Mesenchymal stem cell (in vitro differentiated cells and primary cell): ENCODE results near the gene BPIFB1.

Source experiments
- DNase-seq: peaks from one replicate; pipeline ENCODE4 v3.0.0-alpha.2; 2013
- H2AFZ ChIP-seq: one replicate; pipeline ENCODE4 v1.6.1; 2013; ENCODE audit warnings: low read depth, mild to moderate bottlenecking, control low read depth, inconsistent platforms, low read length, moderate library complexity
- H2AK5ac ChIP-seq: 2 replicates; pipeline ENCODE4 v1.6.1; 2013; ENCODE audit warnings: low read length, moderate library complexity, mild to moderate bottlenecking, inconsistent platforms; ENCODE audit not compliant: severe bottlenecking
- H2BK120ac ChIP-seq: one replicate; pipeline ENCODE4 v1.6.1; 2013; ENCODE audit warnings: low read depth, mild to moderate bottlenecking, inconsistent platforms, low read length, moderate library complexity
- H2BK12ac ChIP-seq, 2 experiments: one replicate each; pipeline ENCODE4 v1.6.1; 2013; ENCODE audit warnings: inconsistent platforms in 2 of 2, low read length in 2 of 2, mild to moderate bottlenecking in 2 of 2, moderate library complexity in 2 of 2, control low read depth in 1 of 2
- H2BK15ac ChIP-seq: one replicate; pipeline ENCODE4 v1.6.1; 2013; ENCODE audit warnings: mild to moderate bottlenecking, low read depth, inconsistent platforms; ENCODE audit not compliant: poor library complexity, severe bottlenecking
- H2BK5ac ChIP-seq: 2 replicates; pipeline ENCODE4 v1.6.1; 2013; ENCODE audit warnings: low read depth, mild to moderate bottlenecking, low read length, control low read depth, inconsistent platforms; ENCODE audit not compliant: poor library complexity, severe bottlenecking
- H3K14ac ChIP-seq, 2 experiments: one replicate each; pipeline ENCODE4 v1.6.1; 2013; ENCODE audit warnings: inconsistent platforms in 2 of 2, low read length in 2 of 2, control low read depth in 1 of 2, mild to moderate bottlenecking in 1 of 2, moderate library complexity in 1 of 2
- H3K18ac ChIP-seq, 2 experiments: one replicate each; pipeline ENCODE4 v1.6.1; 2013; ENCODE audit warnings: inconsistent platforms in 2 of 2, low read length in 2 of 2, control low read depth in 1 of 2, low read depth in 1 of 2, mild to moderate bottlenecking in 1 of 2
- H3K23ac ChIP-seq, 2 experiments: one replicate each; pipeline ENCODE4 v1.6.1; 2013; ENCODE audit warnings: inconsistent platforms in 2 of 2, low read length in 2 of 2, mild to moderate bottlenecking in 2 of 2, moderate library complexity in 2 of 2, control low read depth in 1 of 2
- H3K27ac ChIP-seq: 2 replicates; pipeline ENCODE4 v1.5.1; 2013; ENCODE audit warnings: mild to moderate bottlenecking, moderate library complexity, low read length, control low read depth, inconsistent platforms; ENCODE audit not compliant: poor library complexity, severe bottlenecking
- H3K27me3 ChIP-seq, 2 experiments: 2 replicates each; pipeline versions ENCODE4 v1.6.1 to v1.7.0; 2013; ENCODE audit warnings: low read length in 2 of 2, mild to moderate bottlenecking in 2 of 2, moderate library complexity in 2 of 2, control low read depth in 1 of 2, inconsistent platforms in 1 of 2; ENCODE audit not compliant: control insufficient read depth in 1 of 2, insufficient read depth in 1 of 2
- H3K36me3 ChIP-seq, 2 experiments: 2 replicates each; pipeline versions ENCODE4 v1.6.1 to v1.7.0; 2013; ENCODE audit warnings: low read length in 2 of 2, control low read depth in 1 of 2, inconsistent platforms in 1 of 2, low read depth in 1 of 2, mild to moderate bottlenecking in 1 of 2; ENCODE audit not compliant: insufficient read depth in 2 of 2, control insufficient read depth in 1 of 2
- H3K4ac ChIP-seq, 2 experiments: one replicate each; pipeline ENCODE4 v1.6.1; 2013; ENCODE audit warnings: inconsistent platforms in 2 of 2, low read length in 2 of 2, mild to moderate bottlenecking in 2 of 2, moderate library complexity in 2 of 2, control low read depth in 1 of 2, low read depth in 1 of 2
- H3K4me1 ChIP-seq: 2 replicates; pipeline ENCODE4 v1.6.1; 2013; ENCODE audit warnings: low read depth, low read length, control low read depth; ENCODE audit not compliant: control insufficient read depth, insufficient read depth
- H3K4me2 ChIP-seq: 2 replicates; pipeline ENCODE4 v1.6.1; 2013; ENCODE audit warnings: low read length, mild to moderate bottlenecking, inconsistent platforms; ENCODE audit not compliant: poor library complexity, severe bottlenecking
- H3K4me3 ChIP-seq, 2 experiments: 2 replicates each; pipeline versions ENCODE4 v1.5.1 to v1.7.0; 2013; ENCODE audit warnings: low read length in 2 of 2, mild to moderate bottlenecking in 2 of 2, control low read depth in 1 of 2, low read depth in 1 of 2; ENCODE audit not compliant: insufficient read depth in 1 of 2
- H3K79me1 ChIP-seq: replicated peaks from 2 replicates; pipeline ENCODE4 v1.6.1; 2013; ENCODE audit warnings: mild to moderate bottlenecking, control low read depth, low read length, inconsistent platforms; ENCODE audit not compliant: poor library complexity, severe bottlenecking
- H3K9ac ChIP-seq: 2 replicates; pipeline ENCODE4 v1.7.0; 2013; ENCODE audit warnings: mild to moderate bottlenecking, low read length, moderate library complexity
- H3K9me3 ChIP-seq: 2 replicates; pipeline ENCODE4 v1.7.0; 2013; ENCODE audit warnings: mild to moderate bottlenecking, low read length; ENCODE audit not compliant: control insufficient read depth
- H4K8ac ChIP-seq: one replicate; pipeline ENCODE4 v1.6.1; 2013; ENCODE audit warnings: inconsistent platforms, mild to moderate bottlenecking, low read length, moderate library complexity
- H4K91ac ChIP-seq: one replicate; pipeline ENCODE4 v1.6.1; 2013; ENCODE audit warnings: mild to moderate bottlenecking, low read length, inconsistent platforms
- WGBS: methylation state at CpG from one replicate; pipeline ENCODE4 v1.1.7; 2013; ENCODE audit warnings: mixed read lengths; 5-methylcytosine and 5-hydroxymethylcytosine counted together

The BPIFB1 gene

GRCh38 chr20:33237989-33238388 is 45.0 kb upstream of the BPIFB1 start:
- H3K9ac ChIP-seq: no peak overlapping the region
- no peak overlapping the region for H3K14ac ChIP-seq
- no peaks in the 10 kb centered on the region for H3K4me1 ChIP-seq
- H3K79me1 ChIP-seq: no peaks in the 10 kb centered on the region
- H3K9me3 ChIP-seq: no peaks in the 10 kb centered on the region
- H4K8ac ChIP-seq: no peak overlapping the region
- H3K27ac ChIP-seq: no peak overlapping the region
- H2AFZ ChIP-seq: no peak overlapping the region
- no peak overlapping the region for H3K18ac ChIP-seq
- H2BK12ac ChIP-seq: no peak overlapping the region
- peaks cover 30 to 77% of the 10 kb centered on the region in 2 experiments for H3K27me3 ChIP-seq
- H2BK120ac ChIP-seq: no peak overlapping the region
- H2BK15ac ChIP-seq: no peak overlapping the region
- no peak overlapping the region for H2BK5ac ChIP-seq
- no peak overlapping the region for H3K4ac ChIP-seq
- H3K4me3 ChIP-seq: no peak overlapping the region
- 74% methylated on average over 5 of the region's 6 CpGs for WGBS
- no peak overlapping the region for H3K23ac ChIP-seq
- H3K4me2 ChIP-seq: no peak overlapping the region
- no peak overlapping the region for H2AK5ac ChIP-seq
- H4K91ac ChIP-seq: no peak overlapping the region
- no peaks in the 10 kb centered on the region for H3K36me3 ChIP-seq
- no peak for DNase-seq

- Histone ChIP-seq H3K4me1 (no peaks in the 10 kb centered on the region), H3K4me2 (no peak overlapping the region), H3K18ac (no peak overlapping the region), H3K23ac (no peak overlapping the region), H3K4ac (no peak overlapping the region), H2BK5ac (no peak overlapping the region), H2AFZ (no peak overlapping the region), H3K9me3 (no peaks in the 10 kb centered on the region), H2BK15ac (no peak overlapping the region), H4K91ac (no peak overlapping the region), H3K79me1 (no peaks in the 10 kb centered on the region), H4K8ac (no peak overlapping the region), H2BK120ac (no peak overlapping the region), H3K4me3 (no peak overlapping the region), H3K36me3 (no peaks in the 10 kb centered on the region), H3K27ac (no peak overlapping the region), H2AK5ac (no peak overlapping the region), H3K9ac (no peak overlapping the region), H3K27me3 (peaks cover 20 to 69% of the 10 kb centered on the region in 2 experiments), H3K14ac (no peak overlapping the region), H2BK12ac (no peak overlapping the region)
- no CpG with 5 or more reads among the region's 1 CpG for WGBS
- no peak for DNase-seq
Observed at GRCh38 chr20:33239418-33239817, 43.6 kb upstream of the BPIFB1 start.

- Histone ChIP-seq H2BK12ac (no peak overlapping the region), H3K4me1 (no peaks in the 10 kb centered on the region), H2BK120ac (no peak overlapping the region), H3K4ac (no peak overlapping the region), H3K18ac (no peak overlapping the region), H2AK5ac (no peak overlapping the region), H3K9me3 (no peaks in the 10 kb centered on the region), H3K9ac (no peak overlapping the region), H4K91ac (no peak overlapping the region), H2BK5ac (no peak overlapping the region), H3K14ac (no peak overlapping the region), H4K8ac (no peak overlapping the region), H3K27ac (no peak overlapping the region), H3K36me3 (no peaks in the 10 kb centered on the region), H2BK15ac (no peak overlapping the region), H3K79me1 (no peaks in the 10 kb centered on the region), H3K4me2 (no peak overlapping the region), H3K4me3 (no peak overlapping the region), H2AFZ (no peak overlapping the region), H3K27me3 (peaks cover 20 to 70% of the 10 kb centered on the region in 2 experiments), H3K23ac (no peak overlapping the region)
- 53% methylated on average over 4 of the region's 4 CpGs for whole genome bisulfite sequencing
- no peak for DNase-seq
Observed at GRCh38 chr20:33239979-33240736, 42.9 kb upstream of the BPIFB1 start.

GRCh38 chr20:33240923-33241322 is 42.1 kb upstream of the BPIFB1 start:
- no peak overlapping the region for H3K4ac ChIP-seq
- 64% methylated on average over 5 of the region's 5 CpGs for WGBS
- no peak overlapping the region for H4K91ac ChIP-seq

More at GRCh38 chr20:33240923-33241322, 42.1 kb upstream of the BPIFB1 start:
- Histone ChIP-seq H2AFZ (no peak overlapping the region), H2AK5ac (no peak overlapping the region), H3K4me1 (no peaks in the 10 kb centered on the region), H2BK5ac (no peak overlapping the region), H3K79me1 (no peaks in the 10 kb centered on the region), H3K4me2 (no peak overlapping the region), H2BK15ac (no peak overlapping the region), H3K36me3 (no peaks in the 10 kb centered on the region), H2BK12ac (no peak overlapping the region), H3K27ac (no peak overlapping the region), H3K27me3 (peaks cover 20 to 67% of the 10 kb centered on the region in 2 experiments), H4K8ac (no peak overlapping the region), H3K23ac (no peak overlapping the region), H3K14ac (no peak overlapping the region), H3K9ac (no peak overlapping the region), H3K18ac (no peak overlapping the region), H2BK120ac (no peak overlapping the region), H3K4me3 (no peak overlapping the region), H3K9me3 (no peaks in the 10 kb centered on the region)
- no peak for DNase-seq
